Activated naive CD8-positive, alpha-beta T cell treated with anti-CD3 and anti-CD28 coated beads, Interleukin-2, amount 10 ng/mL, durations not matched to agents 7 days and 5 days (primary cell): Measurements from ENCODE around the gene PSENEN. TPM values are rescaled to one million over a fixed set of nuclear protein-coding genes. Genes with fewer than 3 reads are reported as not detected.

Experiments
- ATAC-seq: fragments of 150-1000 bp; cut with Tn5 transposase; one replicate; pipeline ENCODE4 v1.10.0; 2021; ENCODE audit warnings: low read depth, moderate library complexity
- POLR2A ChIA-PET: fragments of 350-600 bp; sonication (Branson Sonifier 250); formaldehyde crosslinking; loops from one replicate; lab custom pipeline; 2021; ENCODE audit warnings: antibody characterized with exemption; lab: Charles Lee
- DNase-seq: peaks from one replicate; pipeline ENCODE4 v3.0.0; 2021
- H3K27ac Mint-ChIP-seq: one replicate; pipeline ENCODE4 v1.8.0; 2022; ENCODE audit warnings: mild to moderate bottlenecking, mixed read lengths
- H3K27me3 Mint-ChIP-seq: one replicate; pipeline ENCODE4 v1.8.0; 2022; ENCODE audit warnings: mild to moderate bottlenecking, moderate library complexity, mixed read lengths
- H3K36me3 Mint-ChIP-seq: one replicate; pipeline ENCODE4 v1.8.0; 2021; ENCODE audit warnings: mild to moderate bottlenecking, mixed read lengths
- H3K4me1 Mint-ChIP-seq: one replicate; pipeline ENCODE4 v1.8.0; 2021; ENCODE audit warnings: mixed read lengths
- H3K4me3 Mint-ChIP-seq: one replicate; pipeline ENCODE4 v1.8.0; 2022; ENCODE audit warnings: mild to moderate bottlenecking, moderate library complexity, mixed read lengths
- H3K9me3 Mint-ChIP-seq: one replicate; pipeline ENCODE4 v1.8.0; 2021; ENCODE audit warnings: mixed read lengths
- total RNA-seq, 2 experiments: library from RNA; stranded (reverse); gene quantifications; one replicate each; pipeline ENCODE4 v1.2.3, GENCODE V29; 2021

Gene PSENEN
- total RNA-seq, 2 experiments from 2014 or later, result 35.7 to 36.3 TPM

DNA sequence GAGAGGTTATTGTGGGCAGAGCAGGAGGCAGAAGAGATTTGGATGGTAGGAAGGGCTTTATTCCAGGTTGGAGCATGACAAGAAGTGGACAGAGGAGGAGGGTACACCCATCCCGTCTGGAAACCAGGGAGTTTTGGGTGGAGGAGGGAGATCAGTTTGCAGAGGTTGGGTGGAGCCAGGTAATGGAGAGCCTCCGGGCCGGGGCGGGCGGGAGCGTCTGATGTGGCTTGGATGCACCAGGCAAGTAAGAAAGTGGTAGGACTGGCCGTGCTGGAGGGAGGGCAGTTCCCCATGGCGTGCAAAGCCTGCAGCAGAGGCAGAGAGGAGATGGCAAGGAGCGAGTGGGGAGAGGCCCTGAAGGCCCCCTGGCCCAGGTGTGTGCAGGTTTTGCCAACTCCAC is 14.1 kb upstream of the PSENEN start:
- DNase-seq, result no peak
- H3K27me3 Mint-ChIP-seq, result no peaks in the 10 kb centered on the region
- no peak overlapping the region for H3K4me3 Mint-ChIP-seq
- POLR2A ChIA-PET, result interaction anchor here (2.0 kb wide), 1 partner anchor 9 kb away, joined by 6 read pairs; no protein-coding TSS in a partner anchor
- peaks cover 3% of the 10 kb centered on the region for H3K4me1 Mint-ChIP-seq
- no peak for ATAC-seq
- peaks cover 15% of the 10 kb centered on the region for H3K36me3 Mint-ChIP-seq
- H3K27ac Mint-ChIP-seq, result peak overlapping the region; percentile 46
- H3K9me3 Mint-ChIP-seq, result no peaks in the 10 kb centered on the region

DNA sequence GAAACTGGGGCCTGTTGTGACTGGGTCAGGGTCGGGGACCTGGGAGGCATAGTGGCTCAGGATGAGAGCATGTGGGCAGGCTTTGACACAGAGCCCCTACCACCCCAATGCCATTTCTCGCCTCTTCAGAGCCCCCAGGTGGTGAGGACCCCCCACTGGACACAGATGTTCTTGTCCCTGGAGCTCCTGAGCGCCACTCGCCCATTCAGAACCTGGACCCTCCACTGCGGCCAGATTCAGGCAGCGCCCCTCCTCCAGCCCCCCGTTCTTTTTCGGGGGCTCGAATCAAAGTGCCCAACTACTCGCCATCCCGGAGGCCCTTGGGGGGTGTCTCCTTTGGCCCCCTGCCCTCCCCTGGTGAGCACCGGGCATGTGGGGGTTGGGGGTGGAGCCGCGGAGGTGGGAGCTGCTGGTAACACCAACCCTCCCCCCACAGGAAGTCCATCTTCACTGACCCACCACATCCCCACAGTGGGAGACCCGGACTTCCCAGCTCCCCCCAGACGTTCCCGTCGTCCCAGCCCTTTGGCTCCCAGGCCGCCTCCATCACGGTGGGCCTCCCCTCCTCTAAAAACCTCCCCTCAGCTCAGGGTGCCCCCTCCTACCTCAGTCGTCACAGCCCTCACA is 13.6 kb upstream of the PSENEN start:
- Mint-ChIP-seq H3K36me3 (peaks cover 16% of the 10 kb centered on the region), H3K4me3 (no peak overlapping the region)

DNA sequence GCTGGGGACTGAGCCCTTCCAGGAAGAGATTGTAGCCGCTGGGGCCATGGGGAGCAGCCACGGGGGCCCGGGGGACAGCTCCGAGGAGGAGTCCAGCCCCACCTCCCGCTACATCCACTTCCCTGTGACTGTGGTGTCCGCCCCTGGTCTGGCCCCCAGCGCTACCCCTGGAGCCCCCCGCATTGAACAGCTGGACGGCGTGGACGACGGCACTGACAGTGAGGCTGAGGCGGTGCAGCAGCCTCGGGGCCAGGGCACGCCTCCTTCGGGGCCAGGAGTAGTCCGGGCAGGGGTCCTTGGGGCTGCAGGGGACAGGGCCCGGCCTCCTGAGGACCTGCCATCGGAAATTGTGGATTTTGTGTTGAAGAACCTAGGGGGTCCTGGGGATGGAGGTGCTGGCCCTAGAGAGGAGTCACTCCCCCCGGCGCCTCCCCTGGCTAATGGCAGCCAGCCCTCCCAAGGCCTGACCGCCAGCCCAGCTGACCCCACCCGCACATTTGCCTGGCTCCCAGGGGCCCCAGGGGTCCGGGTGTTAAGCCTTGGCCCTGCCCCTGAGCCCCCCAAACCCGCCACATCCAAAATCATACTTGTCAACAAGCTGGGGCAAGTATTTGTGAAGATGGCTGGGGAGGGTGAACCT is 12.8 kb upstream of the PSENEN start:
- Mint-ChIP-seq H3K9me3 (no peaks in the 10 kb centered on the region), H3K36me3 (peaks cover 16% of the 10 kb centered on the region), H3K27me3 (no peaks in the 10 kb centered on the region), H3K4me1 (peaks cover 10% of the 10 kb centered on the region), H3K27ac (no peak overlapping the region), H3K4me3 (no peak overlapping the region)
- DNase-seq (no peak), ATAC-seq (no peak)
- POLR2A ChIA-PET, result interaction anchor here (0.6 to 1.8 kb wide), 2 partner anchors 14 to 159 kb away, joined by 5 read pairs; no protein-coding TSS in a partner anchor

More for the DNA sequence above, 13.6 kb upstream of the PSENEN start:
- no peaks in the 10 kb centered on the region for H3K9me3 Mint-ChIP-seq
- POLR2A ChIA-PET, result interaction anchor here (0.6 to 2.0 kb wide), 3 partner anchors 9 to 160 kb away, joined by 5 to 6 read pairs (median 5); no protein-coding TSS in a partner anchor
- ATAC-seq, result no peak
- no peak overlapping the region for H3K27ac Mint-ChIP-seq
- no peak for DNase-seq
- peaks cover 5% of the 10 kb centered on the region for H3K4me1 Mint-ChIP-seq
- H3K27me3 Mint-ChIP-seq, result no peaks in the 10 kb centered on the region

DNA sequence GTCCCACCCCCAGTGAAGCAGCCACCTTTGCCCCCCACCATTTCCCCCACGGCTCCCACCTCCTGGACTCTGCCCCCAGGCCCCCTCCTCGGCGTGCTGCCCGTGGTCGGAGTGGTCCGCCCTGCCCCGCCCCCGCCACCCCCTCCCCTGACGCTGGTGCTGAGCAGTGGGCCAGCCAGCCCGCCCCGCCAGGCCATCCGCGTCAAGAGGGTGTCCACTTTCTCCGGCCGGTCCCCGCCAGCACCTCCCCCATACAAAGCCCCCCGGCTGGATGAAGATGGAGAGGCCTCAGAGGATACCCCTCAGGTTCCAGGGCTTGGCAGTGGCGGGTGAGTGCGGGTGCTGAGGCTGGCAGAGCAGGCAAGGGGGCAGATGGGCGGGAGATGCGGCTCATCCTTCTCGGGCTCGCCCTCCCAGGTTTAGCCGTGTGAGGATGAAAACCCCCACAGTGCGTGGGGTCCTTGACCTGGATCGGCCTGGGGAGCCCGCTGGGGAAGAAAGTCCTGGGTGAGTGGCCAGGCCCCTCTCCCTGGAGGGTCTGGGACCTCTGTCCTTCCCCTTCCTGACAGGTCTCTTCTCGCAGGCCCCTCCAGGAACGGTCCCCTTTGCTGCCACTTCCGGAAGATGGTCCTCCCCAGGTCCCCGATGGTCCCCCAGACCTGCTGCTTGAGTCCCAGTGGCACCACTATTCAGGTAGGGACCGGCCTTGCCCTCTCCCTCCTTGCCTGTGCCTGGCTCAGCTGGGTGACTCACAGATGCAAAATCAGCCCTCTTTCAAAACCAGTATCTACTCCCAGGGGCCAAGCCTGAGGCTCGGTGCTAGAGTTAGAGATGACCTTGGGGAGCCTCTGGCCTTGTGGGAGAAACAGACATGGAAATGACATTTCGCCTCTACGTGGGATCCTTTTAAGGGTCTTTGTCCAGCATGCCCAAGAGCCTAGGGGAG is 12.0 kb upstream of the PSENEN start:
- no peaks in the 10 kb centered on the region for H3K27me3 Mint-ChIP-seq
- peaks cover 10% of the 10 kb centered on the region for H3K4me1 Mint-ChIP-seq
- no peak overlapping the region for H3K4me3 Mint-ChIP-seq
- DNase-seq, result no peak
- H3K36me3 Mint-ChIP-seq, result peaks cover 11% of the 10 kb centered on the region
- H3K27ac Mint-ChIP-seq, result peak overlapping the region; percentile 31
- H3K9me3 Mint-ChIP-seq, result no peaks in the 10 kb centered on the region
- no peak for ATAC-seq
- POLR2A ChIA-PET, result interaction anchor here (1.8 kb wide), 1 partner anchor 15 kb away, joined by 5 read pairs; no protein-coding TSS in a partner anchor

DNA sequence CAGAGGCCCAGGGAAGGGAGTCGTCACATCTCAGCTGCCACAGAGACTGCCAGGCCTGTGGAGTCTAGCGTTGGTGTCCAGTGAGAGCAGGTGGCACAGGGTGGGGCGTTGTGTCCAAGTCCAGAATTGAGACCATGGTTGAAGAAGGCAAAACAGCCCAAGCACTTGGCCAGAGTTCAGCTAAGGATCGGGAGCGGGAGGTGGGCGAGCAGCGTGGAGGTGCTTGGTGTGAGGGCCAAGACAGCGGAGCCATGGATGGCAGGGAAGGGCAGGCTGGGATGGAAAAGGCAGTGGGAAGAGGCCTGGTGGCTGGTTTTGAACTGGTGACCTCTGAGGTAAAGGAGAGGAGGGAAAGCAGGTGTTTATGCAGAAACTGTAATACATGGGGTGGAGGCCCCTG is 11.2 kb upstream of the PSENEN start:
- ATAC-seq (no peak), DNase-seq (no peak)
- no peaks in the 10 kb centered on the region for H3K9me3 Mint-ChIP-seq
- POLR2A ChIA-PET, result no interaction called here
- peak overlapping the region; percentile 31 for H3K27ac Mint-ChIP-seq
- H3K36me3 Mint-ChIP-seq, result peaks cover 16% of the 10 kb centered on the region
- H3K4me1 Mint-ChIP-seq, result peaks cover 13% of the 10 kb centered on the region
- H3K4me3 Mint-ChIP-seq, result no peak overlapping the region
- H3K27me3 Mint-ChIP-seq, result no peaks in the 10 kb centered on the region

DNA sequence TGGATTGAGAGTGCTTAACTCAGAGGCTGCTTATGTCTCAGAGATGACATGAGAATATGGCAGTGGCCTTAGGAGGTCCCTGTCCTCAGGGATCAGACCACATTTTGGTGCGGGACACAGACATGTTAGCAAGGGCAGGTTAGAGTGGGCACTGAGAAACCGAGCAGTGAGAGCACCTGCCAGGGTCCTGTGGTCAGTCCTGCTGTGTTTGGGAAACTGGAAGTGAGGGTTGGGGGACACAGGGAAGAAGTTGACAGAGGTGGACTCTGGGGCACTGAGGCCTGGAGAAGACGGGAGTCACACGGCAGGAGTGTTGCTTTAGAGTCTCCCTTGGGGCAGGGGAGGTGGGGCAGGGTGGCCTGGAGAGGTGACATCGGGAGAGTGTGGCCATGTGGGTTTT is 10.6 kb upstream of the PSENEN start:
- no peak overlapping the region for H3K4me3 Mint-ChIP-seq
- no peak for DNase-seq
- POLR2A ChIA-PET, result no interaction called here
- peaks cover 15% of the 10 kb centered on the region for H3K4me1 Mint-ChIP-seq
- H3K9me3 Mint-ChIP-seq, result no peaks in the 10 kb centered on the region
- peaks cover 15% of the 10 kb centered on the region for H3K36me3 Mint-ChIP-seq
- no peak overlapping the region for H3K27ac Mint-ChIP-seq
- no peaks in the 10 kb centered on the region for H3K27me3 Mint-ChIP-seq
- ATAC-seq, result no peak

DNA sequence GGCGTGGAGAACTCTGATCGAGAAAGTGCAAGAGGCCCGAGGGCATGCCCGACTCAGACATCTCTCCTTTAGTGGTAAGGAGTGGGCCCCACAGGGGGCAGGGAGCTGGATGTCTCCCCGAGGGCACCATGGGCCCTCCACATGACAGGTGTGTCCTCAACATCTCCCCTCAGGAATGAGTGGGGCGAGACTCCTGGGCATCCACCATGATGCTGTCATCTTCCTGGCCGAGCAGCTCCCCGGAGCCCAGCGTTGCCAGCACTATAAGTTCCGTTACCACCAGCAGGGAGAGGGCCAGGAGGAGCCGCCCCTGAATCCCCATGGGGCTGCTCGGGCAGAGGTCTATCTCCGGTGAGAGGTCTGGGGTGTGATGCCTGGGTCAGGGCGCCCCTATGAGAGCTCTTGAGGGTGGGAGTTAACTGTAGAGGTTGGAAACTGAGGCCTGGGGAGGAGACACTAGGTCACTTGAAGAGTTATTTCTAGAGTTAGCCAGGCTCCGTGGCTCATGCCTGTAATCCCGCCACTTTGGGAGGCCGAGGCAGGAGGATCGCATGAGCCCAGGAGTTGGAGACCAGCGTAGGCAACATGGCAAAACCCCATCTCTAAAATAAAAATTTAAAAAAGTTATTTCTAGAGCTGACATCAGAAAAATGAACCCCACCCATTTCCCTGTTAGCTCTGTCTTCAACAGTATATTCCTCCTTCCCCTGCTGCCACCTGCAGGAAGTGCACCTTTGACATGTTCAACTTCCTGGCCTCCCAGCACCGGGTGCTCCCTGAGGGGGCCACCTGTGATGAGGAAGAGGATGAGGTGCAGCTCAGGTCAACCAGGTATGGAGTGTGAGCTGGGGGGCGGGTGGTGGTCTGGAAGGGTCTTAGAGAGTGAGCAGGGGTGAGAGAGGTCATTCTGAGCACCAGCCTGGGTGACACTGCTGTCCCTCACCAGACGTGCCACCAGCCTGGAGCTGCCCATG is 8.3 kb upstream of the PSENEN start:
- Mint-ChIP-seq H3K36me3 (peaks cover 10% of the 10 kb centered on the region), H3K27me3 (no peaks in the 10 kb centered on the region), H3K9me3 (no peaks in the 10 kb centered on the region), H3K4me1 (peaks cover 19% of the 10 kb centered on the region), H3K4me3 (no peak overlapping the region), H3K27ac (peak overlapping the region; percentile 61)
- DNase-seq (no peak), ATAC-seq (no peak)
- POLR2A ChIA-PET, result interaction anchor here (1.3 to 1.4 kb wide), 5 partner anchors 8 to 167 kb away, joined by 4 to 8 read pairs (median 7); partner anchors contain the start of genes LIN37, PSENEN and U2AF1L4

DNA sequence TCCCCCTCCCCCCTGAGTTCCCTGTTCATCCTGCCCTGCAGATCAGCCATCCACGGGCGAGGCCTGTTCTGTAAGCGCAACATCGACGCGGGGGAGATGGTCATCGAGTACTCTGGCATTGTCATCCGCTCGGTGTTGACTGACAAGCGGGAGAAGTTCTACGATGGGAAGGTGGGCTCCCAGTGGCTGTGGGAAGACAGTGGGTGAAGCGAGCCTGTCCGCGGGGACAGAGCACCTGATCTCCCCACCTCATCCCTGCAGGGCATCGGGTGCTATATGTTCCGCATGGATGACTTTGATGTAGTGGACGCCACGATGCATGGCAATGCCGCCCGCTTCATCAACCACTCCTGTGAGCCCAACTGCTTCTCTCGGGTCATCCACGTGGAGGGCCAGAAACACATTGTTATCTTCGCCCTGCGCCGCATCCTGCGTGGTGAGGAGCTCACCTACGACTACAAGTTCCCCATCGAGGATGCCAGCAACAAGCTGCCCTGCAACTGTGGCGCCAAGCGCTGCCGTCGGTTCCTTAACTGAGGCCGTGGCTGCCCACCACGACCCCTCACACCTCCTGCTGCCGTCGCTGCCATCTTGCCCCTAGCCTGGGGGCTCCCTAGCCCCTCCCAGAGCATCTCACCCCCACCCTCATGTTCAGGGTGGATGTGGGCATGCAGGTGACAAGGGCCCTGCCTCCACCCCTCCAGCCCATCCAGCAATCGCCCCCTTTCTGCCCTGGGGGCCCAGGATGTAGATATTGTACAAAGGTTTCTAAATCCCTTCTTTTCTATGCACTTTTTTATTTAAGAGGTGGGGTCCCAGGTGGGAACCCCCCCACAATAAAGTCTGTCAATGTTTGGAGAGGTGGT is 7.2 kb upstream of the PSENEN start:
- H3K27me3 Mint-ChIP-seq, result no peaks in the 10 kb centered on the region
- no peak overlapping the region for H3K4me3 Mint-ChIP-seq
- ATAC-seq, result no peak
- H3K27ac Mint-ChIP-seq, result peak overlapping the region; percentile 36
- no peaks in the 10 kb centered on the region for H3K9me3 Mint-ChIP-seq
- peaks cover 13% of the 10 kb centered on the region for H3K36me3 Mint-ChIP-seq
- H3K4me1 Mint-ChIP-seq, result peaks cover 27% of the 10 kb centered on the region
- DNase-seq, result no peak
- POLR2A ChIA-PET, result interaction anchor here (1.3 to 1.4 kb wide), 3 partner anchors 7 to 166 kb away, joined by 4 to 8 read pairs (median 5); partner anchors contain the start of genes PSENEN and U2AF1L4

DNA sequence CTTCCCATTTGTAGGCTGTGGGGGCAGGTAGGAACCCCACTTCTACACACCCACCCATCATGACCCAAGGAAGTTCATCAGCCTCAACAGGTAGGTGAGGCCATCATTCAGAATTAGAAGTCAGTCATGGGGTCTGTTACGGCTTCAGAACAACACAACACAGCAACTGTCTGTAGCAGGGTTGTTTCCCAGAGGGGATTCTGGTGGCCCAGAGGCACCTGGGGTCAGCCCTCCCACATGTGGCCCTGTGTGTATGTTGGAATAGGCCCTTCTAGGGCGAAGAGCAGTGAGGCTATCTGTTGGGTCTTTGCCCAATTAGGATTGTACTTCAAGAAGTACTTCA is 6.6 kb upstream of the PSENEN start:
- POLR2A ChIA-PET, result interaction anchor here (2.0 to 4.5 kb wide), 2 partner anchors 9 to 20 kb away, joined by 11 to 32 read pairs; partner anchors contain the start of genes KMT2B and LIN37
- no peak for DNase-seq
- peak overlapping the region; percentile 36 for H3K27ac Mint-ChIP-seq
- H3K4me3 Mint-ChIP-seq, result no peak overlapping the region
- H3K4me1 Mint-ChIP-seq, result peaks cover 30% of the 10 kb centered on the region
- H3K9me3 Mint-ChIP-seq, result no peaks in the 10 kb centered on the region
- ATAC-seq, result no peak
- peaks cover 13% of the 10 kb centered on the region for H3K36me3 Mint-ChIP-seq
- no peaks in the 10 kb centered on the region for H3K27me3 Mint-ChIP-seq

DNA sequence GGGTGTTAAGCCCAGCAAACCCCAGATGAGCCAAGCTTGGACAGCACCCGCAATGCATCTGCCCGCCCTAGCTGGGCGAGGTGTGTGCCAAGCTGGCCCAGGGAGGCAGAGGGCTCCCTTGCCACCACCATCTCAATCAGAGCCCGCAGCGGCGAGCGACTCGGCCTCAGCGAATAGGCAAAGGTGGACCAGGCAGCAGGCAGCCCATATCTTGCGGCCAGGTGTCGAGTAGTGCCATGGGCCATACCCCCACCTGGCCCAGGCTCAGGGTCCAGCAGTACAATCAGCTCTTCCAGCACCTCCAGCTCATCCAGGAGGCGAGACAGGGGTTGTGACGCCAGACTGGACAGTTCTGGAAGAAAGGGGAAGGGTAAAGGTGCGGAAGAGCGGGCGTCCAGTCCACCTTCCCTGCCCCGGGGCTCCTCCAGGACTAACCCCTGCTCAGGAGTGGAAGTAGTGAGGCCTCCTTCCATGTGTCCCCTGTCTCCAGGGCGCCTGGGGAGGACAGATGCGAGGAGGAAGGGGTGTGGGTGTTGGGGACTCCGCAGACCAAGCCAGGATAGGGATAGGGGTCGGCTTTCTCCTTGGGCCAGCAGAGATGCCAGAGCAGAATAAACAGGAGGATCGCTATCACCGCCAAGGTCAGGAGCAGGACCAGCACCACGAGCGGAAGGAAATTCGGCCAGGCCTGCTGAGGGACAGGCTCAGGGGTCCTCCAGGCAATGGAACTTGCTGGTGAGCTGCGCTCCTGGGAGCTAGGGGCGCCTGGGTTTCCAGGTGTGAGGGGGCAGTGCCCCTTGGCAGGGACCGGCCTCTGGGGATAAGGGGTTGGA is 6.0 kb upstream of the PSENEN start:
- Mint-ChIP-seq H3K9me3 (no peaks in the 10 kb centered on the region), H3K4me1 (peaks cover 33% of the 10 kb centered on the region), H3K36me3 (peaks cover 13% of the 10 kb centered on the region), H3K27me3 (no peaks in the 10 kb centered on the region), H3K4me3 (peak overlapping the region; percentile 96), H3K27ac (peak overlapping the region; percentile 24)
- DNase-seq, result no peak
- ATAC-seq, result no peak
- POLR2A ChIA-PET, result interaction anchor here (1.1 to 4.5 kb wide), 6 partner anchors 9 to 214 kb away, joined by 3 to 32 read pairs (median 7); partner anchors contain the start of genes KMT2B and LIN37

DNA sequence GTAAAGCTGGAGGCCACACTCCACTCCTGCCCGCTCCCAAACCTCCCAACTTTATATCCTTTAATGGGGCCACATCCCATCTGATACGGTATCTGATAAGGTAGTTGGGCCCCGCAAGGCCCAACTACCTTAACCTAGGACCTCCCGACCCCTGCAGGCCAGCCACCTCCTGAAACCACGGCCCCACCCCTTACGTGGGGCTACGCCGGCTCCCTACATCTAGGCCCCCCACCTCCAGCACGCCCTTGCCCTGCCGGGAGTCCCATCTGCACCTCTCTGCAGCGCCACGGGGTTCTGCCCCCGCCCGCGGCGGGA is 5.4 kb upstream of the PSENEN start:
- peak overlapping the region; percentile 96 for H3K4me3 Mint-ChIP-seq
- no peaks in the 10 kb centered on the region for H3K9me3 Mint-ChIP-seq
- peaks cover 13% of the 10 kb centered on the region for H3K36me3 Mint-ChIP-seq
- POLR2A ChIA-PET, result interaction anchor here (0.8 to 4.5 kb wide), 17 partner anchors 8 to 213 kb away, joined by 3 to 32 read pairs (median 3); partner anchors contain the start of genes COX6B1, KMT2B and LIN37
- no peak for DNase-seq
- H3K27ac Mint-ChIP-seq, result no peak overlapping the region
- peaks cover 33% of the 10 kb centered on the region for H3K4me1 Mint-ChIP-seq
- no peaks in the 10 kb centered on the region for H3K27me3 Mint-ChIP-seq
- ATAC-seq, result peak; percentile 18
